H1 (cell line): ENCODE results near the gene NR1I2. TPM values are rescaled to one million over a fixed set of nuclear protein-coding genes. Genes with fewer than 3 reads are reported as not detected.

Experiments used
- CTCF ChIA-PET: fragments of 300-600 bp; sonication (Branson Sonifier 250); formaldehyde crosslinking; loops from one replicate; lab custom pipeline; 2021; ENCODE audit not compliant: partially characterized antibody; lab: Charles Lee
- POLR2A ChIA-PET: fragments of 300-600 bp; sonication (Branson Sonifier 250); formaldehyde crosslinking; loops from one replicate; lab custom pipeline; 2021; ENCODE audit warnings: inconsistent platforms; ENCODE audit not compliant: partially characterized antibody; lab: Charles Lee
- DNase-seq, 2 experiments: peaks; one replicate each; pipeline versions ENCODE4 v3.0.0 to v3.0.0-alpha.2; 2010 to 2022; ENCODE audit warnings: low spot score in 2 of 2, low read depth in 1 of 2, mixed read lengths in 1 of 2
- FAIRE-seq: peaks from 2 replicates; lab custom pipeline; 2011; peaks lifted over from hg19 to GRCh38; lab: Jason Lieb, UNC
- H2AFZ ChIP-seq: 2 replicates; pipeline ENCODE4 v1.8.1; 2012; ENCODE audit warnings: low read length, inconsistent platforms
- H2AK5ac ChIP-seq: 2 replicates; pipeline ENCODE4 v1.6.1; 2013; ENCODE audit warnings: low read depth, low read length
- H2BK120ac ChIP-seq: replicated peaks from 2 replicates; pipeline ENCODE3; 2013; ENCODE audit warnings: low read depth, low read length, inconsistent platforms
- H2BK12ac ChIP-seq: 2 replicates; pipeline ENCODE4 v1.6.1; 2013; ENCODE audit warnings: low read depth, low read length
- H2BK15ac ChIP-seq: 2 replicates; pipeline ENCODE4 v1.6.1; 2013; ENCODE audit warnings: low read length
- H2BK20ac ChIP-seq: 2 replicates; pipeline ENCODE4 v1.6.1; 2013; ENCODE audit warnings: low read length
- H2BK5ac ChIP-seq: 2 replicates; pipeline ENCODE4 v1.6.1; 2013; ENCODE audit warnings: low read depth, low read length
- H3K14ac ChIP-seq: 2 replicates; pipeline ENCODE4 v1.6.1; 2013; ENCODE audit warnings: inconsistent platforms; ENCODE audit not compliant: insufficient read length
- H3K18ac ChIP-seq: 2 replicates; pipeline ENCODE4 v1.6.1; 2013; ENCODE audit warnings: low read length; ENCODE audit errors: extremely low read depth
- H3K23ac ChIP-seq: 2 replicates; pipeline ENCODE4 v1.6.1; 2013; ENCODE audit warnings: inconsistent platforms; ENCODE audit not compliant: insufficient read length
- H3K23me2 ChIP-seq: 2 replicates; pipeline ENCODE4 v1.6.1; 2013; ENCODE audit warnings: low read depth, low read length
- H3K27ac ChIP-seq: 2 replicates; pipeline ENCODE4 v1.6.1; 2011; ENCODE audit warnings: low read depth, low read length, inconsistent platforms
- H3K27me3 ChIP-seq, 4 experiments: replicated peaks in 1 of 4; 1 replicate in 1 of 4; 2 replicates in 3 of 4; pipeline versions ENCODE4 v1.6.1 to v1.8.1; 2011 to 2013; ENCODE audit warnings: low read length in 3 of 4, mild to moderate bottlenecking in 3 of 4, inconsistent platforms in 2 of 4, mixed read lengths in 2 of 4, moderate library complexity in 1 of 4; ENCODE audit not compliant: control insufficient read depth in 3 of 4, insufficient read depth in 3 of 4; ENCODE audit errors: extremely low read depth in 1 of 4
- H3K36me3 ChIP-seq, 4 experiments: 2 replicates each; pipeline versions ENCODE4 v1.6.1 to v1.8.1; 2011 to 2013; ENCODE audit warnings: mild to moderate bottlenecking in 4 of 4, low read length in 3 of 4, moderate library complexity in 2 of 4, control low read depth in 1 of 4, inconsistent platforms in 1 of 4; ENCODE audit not compliant: insufficient read depth in 4 of 4, control insufficient read depth in 2 of 4
- H3K4ac ChIP-seq: replicated peaks from 2 replicates; pipeline ENCODE3; 2013; ENCODE audit warnings: low read length, low read depth, mixed read lengths, inconsistent platforms; ENCODE audit not compliant: insufficient read length
- H3K4me1 ChIP-seq, 4 experiments: replicated peaks in 1 of 4; 1 replicate in 1 of 4; 2 replicates in 3 of 4; pipeline versions ENCODE4 v1.6.1 to v1.8.1; 2011 to 2013; ENCODE audit warnings: low read length in 3 of 4, inconsistent platforms in 2 of 4, mixed read lengths in 1 of 4; ENCODE audit not compliant: insufficient read depth in 4 of 4, control insufficient read depth in 3 of 4
- H3K4me2 ChIP-seq, 2 experiments: 2 replicates each; pipeline versions ENCODE4 v1.6.1 to v1.8.1; 2011 to 2013; ENCODE audit warnings: low read depth in 2 of 2, low read length in 2 of 2, control low read depth in 1 of 2, inconsistent platforms in 1 of 2, mild to moderate bottlenecking in 1 of 2; ENCODE audit not compliant: insufficient read depth in 1 of 2
- H3K4me3 ChIP-seq, 4 experiments: fragments of 200-600, 300-600 bp in 1 of 4; sonication (generic), shearing (Covaris generic), sonication (Bioruptor Twin) in 1 of 4; 2 replicates each; pipeline versions ENCODE4 v1.5.1 to v1.8.1; 2011 to 2016; ENCODE audit warnings: low read length in 4 of 4, low read depth in 3 of 4, control low read depth in 2 of 4, inconsistent platforms in 2 of 4, mild to moderate bottlenecking in 2 of 4, mixed read lengths in 1 of 4, moderate library complexity in 1 of 4; ENCODE audit not compliant: insufficient read depth in 2 of 4; ENCODE audit errors: extremely low read depth in 1 of 4
- H3K56ac ChIP-seq: replicated peaks from 2 replicates; pipeline ENCODE3; 2013; ENCODE audit warnings: low read depth, mild to moderate bottlenecking, mixed read lengths, low read length, inconsistent platforms; ENCODE audit not compliant: insufficient read length
- H3K79me1 ChIP-seq: 2 replicates; pipeline ENCODE4 v1.6.1; 2013; ENCODE audit warnings: low read depth, low read length, control low read depth
- H3K79me2 ChIP-seq, 2 experiments: 2 replicates each; pipeline versions ENCODE4 v1.6.1 to v1.8.1; 2012 to 2013; ENCODE audit warnings: low read length in 2 of 2, mild to moderate bottlenecking in 2 of 2, inconsistent platforms in 1 of 2; ENCODE audit not compliant: insufficient read depth in 2 of 2, control insufficient read depth in 1 of 2
- H3K9ac ChIP-seq, 4 experiments: replicated peaks in 1 of 4; 1 replicate in 1 of 4; 2 replicates in 3 of 4; pipeline versions ENCODE4 v1.6.1 to v1.8.1; 2011 to 2013; ENCODE audit warnings: low read depth in 3 of 4, low read length in 3 of 4, control low read depth in 2 of 4, mild to moderate bottlenecking in 2 of 4, moderate library complexity in 2 of 4, inconsistent platforms in 1 of 4; ENCODE audit errors: extremely low read depth in 1 of 4
- H3K9me3 ChIP-seq, 2 experiments: 2 replicates each; pipeline versions ENCODE4 v1.6.1 to v1.8.1; 2012 to 2013; ENCODE audit warnings: mild to moderate bottlenecking in 2 of 2, moderate library complexity in 2 of 2, control low read depth in 1 of 2, inconsistent platforms in 1 of 2, low read depth in 1 of 2, low read length in 1 of 2, mixed read lengths in 1 of 2; ENCODE audit not compliant: insufficient read depth in 2 of 2
- H4K20me1 ChIP-seq, 2 experiments: replicated peaks in 1 of 2; 2 replicates each; pipeline versions ENCODE3 to v1.8.1; 2011 to 2013; ENCODE audit warnings: inconsistent platforms in 2 of 2, low read length in 2 of 2, mild to moderate bottlenecking in 1 of 2; ENCODE audit not compliant: insufficient read depth in 2 of 2, control insufficient read depth in 1 of 2
- H4K5ac ChIP-seq: 2 replicates; pipeline ENCODE4 v1.6.1; 2013; ENCODE audit warnings: low read length, low read depth, mixed read lengths, inconsistent platforms; ENCODE audit not compliant: insufficient read length
- H4K8ac ChIP-seq: 2 replicates; pipeline ENCODE4 v1.8.0; 2013; ENCODE audit warnings: mild to moderate bottlenecking, moderate library complexity, low read length, inconsistent platforms; ENCODE audit not compliant: insufficient read depth; ENCODE audit errors: extremely low read depth
- H4K91ac ChIP-seq: replicated peaks from 2 replicates; pipeline ENCODE3; 2013; ENCODE audit warnings: low read length, mixed read lengths, inconsistent platforms; ENCODE audit not compliant: insufficient read length
- BRCA1 ChIP-seq: IDR thresholded peaks from 2 replicates; pipeline ENCODE4 v1.6.1; 2012; ENCODE audit warnings: low read depth, low read length, improper control_type of control experiment
- EP300 ChIP-seq, 2 experiments: IDR thresholded peaks; 1 replicate in 1 of 2; 2 replicates in 1 of 2; pipeline ENCODE4 v1.6.1; 2011 to 2012; ENCODE audit warnings: low read depth in 2 of 2, low read length in 2 of 2, mild to moderate bottlenecking in 2 of 2, borderline replicate concordance in 1 of 2, inconsistent platforms in 1 of 2, moderate library complexity in 1 of 2
- FOSL1 ChIP-seq: IDR thresholded peaks from 2 replicates; pipeline ENCODE4 v1.6.1; 2011; ENCODE audit warnings: mild to moderate bottlenecking, low read depth, low read length, moderate library complexity; ENCODE audit not compliant: insufficient read depth
- HDAC2 ChIP-seq, 2 experiments: fragments of 300-600 bp in 1 of 2; sonication (generic) in 1 of 2; IDR thresholded peaks; 2 replicates each; pipeline ENCODE4 v1.6.1; 2011 to 2012; ENCODE audit warnings: low read depth in 2 of 2, low read length in 2 of 2, mild to moderate bottlenecking in 2 of 2, moderate library complexity in 2 of 2, borderline replicate concordance in 1 of 2, inconsistent platforms in 1 of 2
- HDAC6 ChIP-seq: IDR thresholded peaks from one replicate; pipeline ENCODE4 v1.7.1; 2012; ENCODE audit warnings: low read depth, mild to moderate bottlenecking, inconsistent platforms, low read length, moderate library complexity
- NANOG ChIP-seq: IDR thresholded peaks from 2 replicates; pipeline ENCODE4 v1.6.1; 2011; ENCODE audit warnings: low read length, low read depth, mild to moderate bottlenecking, inconsistent platforms; ENCODE audit not compliant: insufficient read depth, poor library complexity, severe bottlenecking
- POLR2AphosphoS5 ChIP-seq: IDR thresholded peaks from 2 replicates; pipeline ENCODE4 v1.6.1; 2011; ENCODE audit warnings: low read depth, low read length
- POU5F1 ChIP-seq: IDR thresholded peaks from 2 replicates; pipeline ENCODE4 v1.6.1; 2011; ENCODE audit warnings: low read depth, mild to moderate bottlenecking, low read length, moderate library complexity
- RAD21 ChIP-seq, 2 experiments: IDR thresholded peaks in 1 of 2; conservative IDR thresholded peaks in 1 of 2; 2 replicates each; pipeline ENCODE4 v1.6.1; 2011; ENCODE audit warnings: low read depth in 2 of 2, low read length in 2 of 2, improper control_type of control experiment in 1 of 2, inconsistent platforms in 1 of 2, mild to moderate bottlenecking in 1 of 2, moderate library complexity in 1 of 2
- SIRT6 ChIP-seq: IDR thresholded peaks from one replicate; pipeline ENCODE4 v1.7.1; 2012; ENCODE audit warnings: low read length, inconsistent platforms
- TAF7 ChIP-seq: optimal IDR thresholded peaks from 2 replicates; pipeline ENCODE3; 2011; ENCODE audit warnings: low read depth, mild to moderate bottlenecking, inconsistent platforms, low read length, moderate library complexity, borderline replicate concordance
- USF2 ChIP-seq: IDR thresholded peaks from 2 replicates; pipeline ENCODE4 v1.6.1; 2011; ENCODE audit warnings: low read length, improper control_type of control experiment
- WGBS, 2 experiments: shearing (Covaris generic) in 1 of 2; methylation state at CpG; one replicate each; pipeline versions ENCODE4 v1.1.6 to v1.1.7; 2013 to 2015; ENCODE audit warnings: low lambda C conversion rate in 2 of 2, mixed read lengths in 2 of 2, inconsistent platforms in 1 of 2, low coverage in 1 of 2, missing lambda C conversion rate in 1 of 2; ENCODE audit not compliant: insufficient replicate concordance in 2 of 2, insufficient coverage in 1 of 2, insufficient read length in 1 of 2; ENCODE audit errors: extremely low coverage in 1 of 2, missing lambda C conversion rate in 1 of 2; 5-methylcytosine and 5-hydroxymethylcytosine counted together
- polyA plus RNA-seq, 7 experiments: library from polyadenylated mRNA; depleted of rRNA in 3 of 7; stranded (reverse) in 5 of 7; unstranded in 2 of 7; fragments of >200 nt in 5 of 7; fragments of 200-250 nt in 2 of 7; gene quantifications; 1 replicate in 5 of 7; 2 replicates in 1 of 7; 4 replicates in 1 of 7; pipeline versions ENCODE4 v1.2.1 to v1.2.3, GENCODE V29; 2011 to 2013; ENCODE audit warnings: missing spikeins in 2 of 7, mixed read lengths in 2 of 7
- total RNA-seq: library from RNA; stranded (reverse); fragmentation: NEBNext Ultra II Directional; extraction: Animal tissue kit (Norgen Biotek cat#: 25700); gene quantifications from 2 replicates; pipeline ENCODE4 v1.2.1, GENCODE V29; 2021

The NR1I2 gene
- total and polyA plus RNA-seq, 2 of the 8 experiments (the other 6 are each of a cell fraction or from before 2014, with no cell fraction given): 0.28 to 1.8 TPM

GRCh38 chr3:119834754-119835370 lies 53.0 kb downstream of the NR1I2 start:
- peaks cover 0 to 2% of the 10 kb centered on the region in 2 experiments for H4K20me1 ChIP-seq
- no peak overlapping the region for H3K27ac ChIP-seq
- H3K27me3 ChIP-seq: no peaks in the 10 kb centered on the region
- no peaks in the 10 kb centered on the region for H3K79me1 ChIP-seq
- no peak overlapping the region for H4K91ac ChIP-seq
- peak; percentile 42 for FAIRE-seq
- POLR2A ChIA-PET: no interaction called here
- H2BK5ac ChIP-seq: no peak overlapping the region
- H2AK5ac ChIP-seq: no peak overlapping the region
- no peak overlapping the region for H3K56ac ChIP-seq
- no peak overlapping the region for H4K5ac ChIP-seq
- H3K36me3 ChIP-seq: no peaks in the 10 kb centered on the region
- 86% methylated on average over 2 of the region's 2 CpGs; no CpG with 5 or more reads in 1 of the 2 experiments for WGBS, 2 experiments
- H3K9me3 ChIP-seq: no peaks in the 10 kb centered on the region
- no peak overlapping the region for H3K18ac ChIP-seq
- H3K4me3 ChIP-seq: no peak overlapping the region
- H2BK20ac ChIP-seq: no peak overlapping the region
- H2BK120ac ChIP-seq: no peak overlapping the region
- CTCF ChIA-PET: no interaction called here
- H3K4me2 ChIP-seq: no peak overlapping the region
- no peak overlapping the region for H2AFZ ChIP-seq
- no peak overlapping the region for H2BK15ac ChIP-seq
- H3K4me1 ChIP-seq: no peaks in the 10 kb centered on the region
- H3K4ac ChIP-seq: no peak overlapping the region
- no peak overlapping the region for H4K8ac ChIP-seq
- H3K79me2 ChIP-seq: no peaks in the 10 kb centered on the region
- TF ChIP-seq HDAC6 (no peak), POU5F1 (no peak), HDAC2 (IDR thresholded peaks at IDR 0.05; ENCODE audit: borderline replicate concordance in 1 of 2, low read depth in 2 of 2, low read length in 2 of 2) (no peak), EP300 (IDR thresholded peaks at IDR 0.05; ENCODE audit: borderline replicate concordance in 1 of 2, low read depth in 2 of 2, low read length in 2 of 2) (no peak), TAF7 (no peak), POLR2AphosphoS5 (no peak), NANOG (no peak), RAD21 (IDR thresholded peaks at IDR 0.05 in 1 of 2, conservative IDR thresholded peaks at IDR 0.05 in 1 of 2; ENCODE audit: low read depth in 2 of 2, low read length in 2 of 2) (no peak), FOSL1 (no peak), SIRT6 (no peak), BRCA1 (no peak), USF2 (no peak)
- no peak overlapping the region for H3K14ac ChIP-seq
- H2BK12ac ChIP-seq: no peak overlapping the region
- DNase-seq: no peak
- H3K9ac ChIP-seq: no peak overlapping the region
- H3K23me2 ChIP-seq: no peaks in the 10 kb centered on the region
- no peak overlapping the region for H3K23ac ChIP-seq
